SK-N-SH (cell line): ENCODE data around the gene AP4M1. TPM values are rescaled to one million over a fixed set of nuclear protein-coding genes. Genes with fewer than 3 reads are reported as not detected.

ENCODE experiments used
- CTCF ChIA-PET: fragments of 300-600, 350-600 bp; formaldehyde crosslinking; extraction: SDS; loops from one replicate; lab custom pipeline; 2021; lab: Yijun Ruan, JAX
- POLR2A ChIA-PET: fragments of 350-600 bp; sonication (Branson Sonifier 250); formaldehyde crosslinking; extraction: SDS; loops from one replicate; lab custom pipeline; 2020; ENCODE audit warnings: antibody characterized with exemption, inconsistent platforms; lab: Yijun Ruan, JAX
- DNase-seq: peaks from one replicate; pipeline ENCODE4 v3.0.0; 2012
- H2AFZ ChIP-seq: fragments of 200-600 bp; sonication (generic); 2 replicates; pipeline ENCODE4 v1.8.1; 2016; ENCODE audit warnings: antibody characterized with exemption, mild to moderate bottlenecking, low read depth
- H3F3A ChIP-seq: fragments of 200-600 bp; sonication (generic); replicated peaks from 2 replicates; pipeline ENCODE3; 2016; ENCODE audit warnings: antibody characterized with exemption, mild to moderate bottlenecking; ENCODE audit not compliant: insufficient read depth
- H3K27ac ChIP-seq, 2 experiments: fragments of 200-500 bp in 1 of 2; fragments of 200-600 bp in 1 of 2; sonication (Bioruptor generic) in 1 of 2; sonication (generic), shearing (Covaris generic) in 1 of 2; 2 replicates each; pipeline versions ENCODE4 v1.5.1 to v1.6.1; 2014 to 2016; ENCODE audit warnings: low read depth in 2 of 2, inconsistent platforms in 1 of 2, low read length in 1 of 2, mild to moderate bottlenecking in 1 of 2, mixed read lengths in 1 of 2
- H3K27me3 ChIP-seq: fragments of 200-600 bp; sonication (generic), shearing (Covaris generic); 2 replicates; pipeline ENCODE4 v1.6.1; 2016; ENCODE audit warnings: mixed run types; ENCODE audit not compliant: insufficient read depth
- H3K36me3 ChIP-seq, 2 experiments: fragments of 200-500 bp in 1 of 2; fragments of 200-600 bp in 1 of 2; sonication (Bioruptor generic) in 1 of 2; sonication (generic) in 1 of 2; replicated peaks in 1 of 2; 2 replicates each; pipeline versions ENCODE3 to v1.5.1; 2014 to 2016; ENCODE audit warnings: low read length in 1 of 2, mild to moderate bottlenecking in 1 of 2; ENCODE audit not compliant: insufficient read depth in 2 of 2, control insufficient read depth in 1 of 2
- H3K4me1 ChIP-seq, 2 experiments: fragments of 200-500 bp in 1 of 2; fragments of 200-600 bp in 1 of 2; sonication (Bioruptor generic) in 1 of 2; sonication (generic), shearing (Covaris generic) in 1 of 2; 2 replicates each; pipeline versions ENCODE4 v1.5.1 to v1.6.1; 2014 to 2016; ENCODE audit warnings: low read depth in 1 of 2, low read length in 1 of 2, mixed run types in 1 of 2; ENCODE audit not compliant: insufficient read depth in 2 of 2, control insufficient read depth in 1 of 2
- H3K4me2 ChIP-seq: fragments of 200-600 bp; sonication (generic), shearing (Covaris generic); 2 replicates; pipeline ENCODE4 v1.6.1; 2017; ENCODE audit warnings: mixed run types
- H3K4me3 ChIP-seq, 2 experiments: fragments of 200-500 bp in 1 of 2; fragments of 200-600 bp in 1 of 2; sonication (Bioruptor generic) in 1 of 2; sonication (generic), shearing (Covaris generic) in 1 of 2; 2 replicates each; pipeline versions ENCODE4 v1.5.1 to v1.8.1; 2014 to 2016; ENCODE audit warnings: low read depth in 2 of 2, inconsistent platforms in 1 of 2, low read length in 1 of 2, mild to moderate bottlenecking in 1 of 2, mixed read lengths in 1 of 2, moderate library complexity in 1 of 2
- H3K79me2 ChIP-seq: fragments of 200-600 bp; sonication (generic); 2 replicates; pipeline ENCODE4 v1.8.1; 2017; ENCODE audit warnings: mild to moderate bottlenecking; ENCODE audit not compliant: insufficient read depth
- H3K9ac ChIP-seq: fragments of 200-600 bp; sonication (generic); 2 replicates; pipeline ENCODE4 v1.6.1; 2017; ENCODE audit warnings: mixed run types
- H3K9me2 ChIP-seq: fragments of 200-600 bp; sonication (generic); 2 replicates; pipeline ENCODE4 v1.6.1; 2017; ENCODE audit warnings: mixed run types
- H3K9me3 ChIP-seq: fragments of 200-600 bp; sonication (generic); 2 replicates; pipeline ENCODE4 v1.6.1; 2017; ENCODE audit warnings: mixed run types, mild to moderate bottlenecking, moderate library complexity
- H4K20me1 ChIP-seq: fragments of 200-600 bp; sonication (generic); 2 replicates; pipeline ENCODE4 v1.6.1; 2017; ENCODE audit warnings: mild to moderate bottlenecking, mixed run types; ENCODE audit not compliant: insufficient read depth
- CHD2 ChIP-seq: fragments of 150-350 bp; IDR thresholded peaks from 2 replicates; pipeline ENCODE4 v1.6.1; 2018; ENCODE audit warnings: low read length; ENCODE audit not compliant: partially characterized antibody
- CTCF ChIP-seq: fragments of 200-600 bp; sonication (generic); IDR thresholded peaks from 2 replicates; pipeline ENCODE4 v1.6.1; 2017; ENCODE audit warnings: antibody characterized with exemption, mild to moderate bottlenecking, moderate library complexity
- ELF1 ChIP-seq: IDR thresholded peaks from 2 replicates; pipeline ENCODE4 v1.4.0; 2012
- FOSL2 ChIP-seq: IDR thresholded peaks from 2 replicates; pipeline ENCODE4 v1.4.0; 2012; ENCODE audit warnings: low read depth, mild to moderate bottlenecking, moderate library complexity, borderline replicate concordance
- FOXJ3 ChIP-seq: sonication (generic); formaldehyde crosslinking; IDR thresholded peaks from 2 replicates; pipeline ENCODE4 v1.5.1; 2020; ENCODE audit warnings: mild to moderate bottlenecking, missing genetic modification reagents
- GABPA ChIP-seq: IDR thresholded peaks from 2 replicates; pipeline ENCODE4 v1.4.0; 2012; ENCODE audit warnings: low read depth, mild to moderate bottlenecking
- GATA2 ChIP-seq: sonication (generic); formaldehyde crosslinking; IDR thresholded peaks from 2 replicates; pipeline ENCODE4 v1.5.0; 2020; ENCODE audit warnings: mild to moderate bottlenecking, missing genetic modification reagents
- IRF3 ChIP-seq: fragments of 150-350 bp; IDR thresholded peaks from 2 replicates; pipeline ENCODE4 v1.6.1; 2016; ENCODE audit warnings: mild to moderate bottlenecking, low read depth, low read length
- MEF2A ChIP-seq: IDR thresholded peaks from 2 replicates; pipeline ENCODE4 v1.4.0; 2012; ENCODE audit warnings: low read depth, borderline replicate concordance
- NFIC ChIP-seq: IDR thresholded peaks from 2 replicates; pipeline ENCODE4 v1.4.0; 2012; ENCODE audit warnings: borderline replicate concordance
- RCOR1 ChIP-seq: fragments of 150-350 bp; IDR thresholded peaks from 2 replicates; pipeline ENCODE4 v1.6.1; 2017; ENCODE audit warnings: antibody characterized with exemption, low read length
- REST ChIP-seq: IDR thresholded peaks from 2 replicates; pipeline ENCODE4 v1.6.1; 2012; ENCODE audit warnings: mild to moderate bottlenecking, low read depth, low read length, moderate library complexity
- RFX5 ChIP-seq: IDR thresholded peaks from 2 replicates; pipeline ENCODE4 v1.6.1; 2012; ENCODE audit warnings: mild to moderate bottlenecking, improper control_type of control experiment, low read length
- SIN3A ChIP-seq: IDR thresholded peaks from 2 replicates; pipeline ENCODE4 v1.6.1; 2012; ENCODE audit warnings: low read depth, mild to moderate bottlenecking, low read length, moderate library complexity, borderline replicate concordance
- TAF1 ChIP-seq: IDR thresholded peaks from 2 replicates; pipeline ENCODE4 v1.6.1; 2012; ENCODE audit warnings: low read depth, mild to moderate bottlenecking, low read length, moderate library complexity, borderline replicate concordance
- TCF12 ChIP-seq: IDR thresholded peaks from 2 replicates; pipeline ENCODE4 v1.4.0; 2012
- USF2 ChIP-seq: fragments of 150-350 bp; IDR thresholded peaks from 2 replicates; pipeline ENCODE4 v1.6.1; 2017; ENCODE audit warnings: antibody characterized with exemption, low read length, low read depth, borderline replicate concordance
- ZBTB33 ChIP-seq: IDR thresholded peaks from 2 replicates; pipeline ENCODE4 v1.4.0; 2012; ENCODE audit warnings: low read depth, borderline replicate concordance
- WGBS: methylation state at CpG from one replicate; pipeline ENCODE4 v1.1.6; 2017; ENCODE audit warnings: low lambda C conversion rate; 5-methylcytosine and 5-hydroxymethylcytosine counted together
- polyA plus RNA-seq, 3 experiments: library from polyadenylated mRNA; depleted of rRNA; stranded (reverse); fragments of >200 nt; gene quantifications; 2 replicates each; pipeline ENCODE4 v1.2.3, GENCODE V29; 2012

Gene AP4M1
- polyA plus RNA-seq, 1 of the 3 experiments (the other 2 are of a cell fraction): 35.0 TPM

- DNase-seq: no peak
- TF ChIP-seq REST: no peak
- no peak for TF ChIP-seq FOSL2
- TF ChIP-seq MEF2A: no peak
- TF ChIP-seq CTCF: no peak
- TF ChIP-seq CHD2: no peak
- no peak for TF ChIP-seq RFX5
- TF ChIP-seq GATA2 (CRISPR knock-in tag): no peak
- no peak for TF ChIP-seq FOXJ3 (CRISPR knock-in tag)
- no peak for TF ChIP-seq TAF1
- no peak for TF ChIP-seq GABPA
- no peak for TF ChIP-seq RCOR1
- TF ChIP-seq TCF12: no peak
- TF ChIP-seq ELF1: no peak
- no peak for TF ChIP-seq ZBTB33
- TF ChIP-seq NFIC: no peak
- no peak for TF ChIP-seq USF2
- no peak for TF ChIP-seq SIN3A
- no peak for TF ChIP-seq IRF3
- no peak overlapping the region for H3K4me3 ChIP-seq
- no peak overlapping the region for H3K4me2 ChIP-seq
- H3K4me1 ChIP-seq: no peaks in the 10 kb centered on the region
- no peak overlapping the region for H3K9ac ChIP-seq
- H3K79me2 ChIP-seq: peaks cover 46% of the 10 kb centered on the region
- no peaks in the 10 kb centered on the region; the same call in 1 of the 2 replicates for H4K20me1 ChIP-seq
- H3K27me3 ChIP-seq: no peaks in the 10 kb centered on the region
- H2AFZ ChIP-seq: no peak overlapping the region
- POLR2A ChIA-PET: interaction anchor here (0.6 to 0.8 kb wide), 2 partner anchors 30 to 63 kb away, joined by 3 read pairs; no protein-coding TSS in a partner anchor
- H3K9me2 ChIP-seq: no peaks in the 10 kb centered on the region
- CTCF ChIA-PET: interaction anchor here (1.3 to 1.8 kb wide), 3 partner anchors 8 to 63 kb away, joined by 4 to 6 read pairs (median 4); no protein-coding TSS in a partner anchor
- H3K9me3 ChIP-seq: no peaks in the 10 kb centered on the region
- no peak overlapping the region for H3K27ac ChIP-seq
- H3K36me3 ChIP-seq: peaks cover 40 to 60% of the 10 kb centered on the region in 2 experiments
- 97% methylated on average over 9 of the region's 10 CpGs for WGBS
- peaks cover 10% of the 10 kb centered on the region for H3F3A ChIP-seq
Measured at GRCh38 chr7:100057006-100057405, 44.4 kb upstream of the AP4M1 start.
